Stimulated activated CD4-positive, alpha-beta T cell treated with anti-CD3 and anti-CD28 coated beads, Interleukin-15, amount 100 ng/mL, for 1 hour (primary cell): ENCODE data around the gene TCERG1.
A peak's percentile ranks its signal among the peaks of the same experiment; 100 is the strongest.
"Not testable (repeated sequence)": the region's sequence is repeated elsewhere in the genome, so short reads cannot be mapped to it uniquely, and the experiment has no call there.

ENCODE experiments used
- DNase-seq, 2 donors: peaks; one replicate each; pipeline ENCODE4 v3.0.0-alpha.2; 2020; ENCODE audit warnings: low read depth in 1 of 2, low spot score in 1 of 2

TCERG1 gene

DNA sequence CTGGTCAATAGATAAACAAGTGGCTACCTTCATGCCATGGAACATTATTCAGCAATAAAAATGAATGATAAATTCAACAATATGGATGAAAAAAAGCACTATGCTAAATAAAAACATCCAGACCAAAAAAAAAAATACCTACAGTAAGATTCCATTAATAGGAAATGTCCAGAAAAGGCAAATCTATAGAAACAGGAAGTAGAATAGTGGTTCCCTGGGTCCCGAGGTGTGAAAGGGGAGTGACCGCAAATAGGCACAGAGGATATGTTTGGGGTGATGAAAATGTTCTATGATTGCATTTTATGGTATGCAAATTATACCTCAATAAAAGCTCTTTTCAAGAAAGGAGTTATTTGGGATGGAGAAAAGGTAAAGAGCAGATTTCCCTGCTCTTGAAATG lies 72.4 kb downstream of the TCERG1 start:
- DNase-seq = no peak

DNA sequence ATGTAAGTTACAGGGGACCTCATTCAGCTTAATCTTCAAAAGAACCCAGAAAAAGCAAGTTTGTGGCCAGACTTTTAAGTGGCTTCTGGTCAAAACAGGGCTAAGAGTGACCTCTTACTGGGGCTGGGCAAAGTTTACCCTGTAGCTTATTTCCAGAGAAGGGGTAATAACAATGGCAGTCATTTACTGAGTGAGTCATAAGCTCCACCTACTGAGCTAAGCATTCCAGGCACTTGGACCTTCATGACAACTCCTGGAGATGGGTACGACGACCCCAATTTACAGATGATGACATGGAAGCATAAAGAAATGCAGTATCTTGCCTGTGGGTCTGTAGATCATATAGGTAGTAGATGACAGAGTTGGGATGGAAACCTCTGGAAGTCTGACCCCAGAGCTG lies 73.6 kb downstream of the TCERG1 start:
- no peak for DNase-seq

DNA sequence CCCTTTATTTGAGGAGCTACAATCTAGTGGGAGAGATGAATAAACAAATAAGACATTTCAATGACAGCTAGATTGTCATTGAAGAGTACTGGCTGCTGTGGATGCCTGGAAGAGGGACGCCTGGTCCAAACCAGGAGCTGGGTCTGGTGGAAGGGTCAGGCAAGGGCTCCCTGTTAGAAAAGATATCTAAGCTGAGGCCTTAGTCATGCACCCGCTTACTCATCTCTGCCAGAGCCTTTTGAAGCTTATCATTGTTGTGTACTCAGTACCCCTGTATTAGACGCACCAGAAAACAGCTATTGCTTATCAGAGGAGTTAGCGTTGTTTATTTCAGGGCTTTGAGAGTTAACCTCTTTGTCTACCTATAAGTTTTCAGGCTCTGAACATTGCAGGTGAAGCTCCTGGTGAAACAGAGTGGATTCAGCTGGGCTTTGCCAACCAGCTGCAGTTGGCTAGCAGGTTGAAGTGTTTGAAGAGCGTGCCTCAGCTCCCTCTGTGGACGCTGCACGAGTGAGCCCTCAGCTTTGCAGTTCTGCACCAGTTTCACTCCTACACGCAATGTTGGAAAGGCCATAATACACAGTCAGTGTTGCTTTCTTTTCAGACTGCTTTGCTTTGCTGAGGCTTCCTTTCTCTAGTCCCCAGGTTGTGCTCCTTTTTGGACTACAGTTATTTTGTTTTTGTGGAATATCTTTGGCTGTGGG lies 74.4 kb downstream of the TCERG1 start:
- no peak for DNase-seq

- no peak for DNase-seq
These were observed 76.6 kb downstream of the TCERG1 start for GRCh38 chr5:146523698-146524097.

GRCh38 chr5:146527785-146528184 lies 80.7 kb downstream of the TCERG1 start:
- no peak for DNase-seq

DNA sequence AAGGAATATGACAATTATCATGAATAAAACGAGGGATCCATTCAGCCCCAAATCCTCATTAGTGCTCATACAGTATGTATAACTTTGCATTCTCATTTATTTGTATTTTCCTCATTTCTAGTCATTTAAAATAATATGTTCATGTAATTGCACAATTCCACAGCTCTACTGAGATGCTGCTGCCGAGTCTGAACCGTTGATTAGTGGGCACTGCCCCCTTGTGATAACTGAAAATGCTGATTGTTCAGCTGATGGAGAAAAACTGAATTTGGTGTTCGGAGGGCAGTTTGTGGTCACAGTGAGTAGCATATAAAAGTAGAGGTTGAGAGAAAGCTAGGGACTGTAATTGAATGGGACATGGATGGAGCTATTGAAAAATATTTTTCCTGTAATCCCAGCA lies 81.1 kb downstream of the TCERG1 start:
- no peak for DNase-seq

GRCh38 chr5:146529984-146530383 lies 82.9 kb downstream of the TCERG1 start:
- no peak for DNase-seq

DNA sequence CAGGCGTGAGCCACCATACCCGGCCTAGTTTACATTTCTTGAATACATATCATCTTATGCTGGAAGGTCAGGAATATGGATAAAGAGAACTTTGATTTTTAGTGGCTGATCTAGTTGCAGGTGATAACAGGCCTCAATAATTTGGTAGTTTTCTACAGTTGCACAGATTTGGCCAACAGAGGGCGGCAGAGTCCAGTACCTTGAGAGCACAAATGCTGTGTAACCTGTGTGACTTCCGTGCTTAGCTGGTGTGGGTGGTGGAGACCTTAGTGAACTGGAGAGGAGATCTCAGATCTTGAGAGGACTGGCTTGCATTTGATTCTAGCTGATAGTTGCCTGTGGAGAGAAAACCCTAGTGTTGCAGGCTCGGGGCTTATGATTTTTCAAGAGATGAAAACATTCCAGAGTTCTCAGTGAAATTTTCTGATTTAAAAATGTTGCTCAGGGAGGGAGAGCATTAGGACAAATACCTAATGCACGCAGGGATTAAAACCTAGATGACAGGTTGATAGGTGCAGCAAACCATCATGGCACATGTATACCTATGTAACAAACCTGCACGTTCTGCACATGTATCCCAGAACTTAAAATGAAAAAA lies 86.2 kb downstream of the TCERG1 start:
- peak; percentile 28 to 52 for DNase-seq

DNA sequence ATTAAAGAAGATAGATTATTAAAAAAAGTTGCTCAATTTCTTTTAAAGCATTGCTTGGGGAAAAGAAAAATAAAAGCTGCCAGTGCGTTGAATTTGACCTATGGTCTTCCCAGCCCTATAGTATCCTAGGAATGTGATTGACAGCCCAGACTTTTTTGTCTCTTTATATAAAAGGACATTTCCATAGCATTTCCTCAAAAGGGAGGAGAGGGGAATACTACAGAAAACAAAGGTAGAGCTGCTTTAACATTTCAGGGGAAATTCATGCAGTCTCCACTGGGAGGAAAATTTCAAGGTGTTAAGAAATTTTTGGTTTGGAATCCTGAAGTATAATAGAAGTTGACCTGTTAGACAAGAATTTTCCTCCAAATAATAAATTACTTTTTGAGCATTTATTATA lies 86.7 kb downstream of the TCERG1 start:
- no peak for DNase-seq

GRCh38 chr5:146538432-146538831 lies 91.3 kb downstream of the TCERG1 start:
- no peak for DNase-seq

GRCh38 chr5:146539973-146540372 lies 92.8 kb downstream of the TCERG1 start:
- no peak for DNase-seq

- no peak for DNase-seq
These were observed 93.3 kb downstream of the TCERG1 start for GRCh38 chr5:146540414-146540813.

DNA sequence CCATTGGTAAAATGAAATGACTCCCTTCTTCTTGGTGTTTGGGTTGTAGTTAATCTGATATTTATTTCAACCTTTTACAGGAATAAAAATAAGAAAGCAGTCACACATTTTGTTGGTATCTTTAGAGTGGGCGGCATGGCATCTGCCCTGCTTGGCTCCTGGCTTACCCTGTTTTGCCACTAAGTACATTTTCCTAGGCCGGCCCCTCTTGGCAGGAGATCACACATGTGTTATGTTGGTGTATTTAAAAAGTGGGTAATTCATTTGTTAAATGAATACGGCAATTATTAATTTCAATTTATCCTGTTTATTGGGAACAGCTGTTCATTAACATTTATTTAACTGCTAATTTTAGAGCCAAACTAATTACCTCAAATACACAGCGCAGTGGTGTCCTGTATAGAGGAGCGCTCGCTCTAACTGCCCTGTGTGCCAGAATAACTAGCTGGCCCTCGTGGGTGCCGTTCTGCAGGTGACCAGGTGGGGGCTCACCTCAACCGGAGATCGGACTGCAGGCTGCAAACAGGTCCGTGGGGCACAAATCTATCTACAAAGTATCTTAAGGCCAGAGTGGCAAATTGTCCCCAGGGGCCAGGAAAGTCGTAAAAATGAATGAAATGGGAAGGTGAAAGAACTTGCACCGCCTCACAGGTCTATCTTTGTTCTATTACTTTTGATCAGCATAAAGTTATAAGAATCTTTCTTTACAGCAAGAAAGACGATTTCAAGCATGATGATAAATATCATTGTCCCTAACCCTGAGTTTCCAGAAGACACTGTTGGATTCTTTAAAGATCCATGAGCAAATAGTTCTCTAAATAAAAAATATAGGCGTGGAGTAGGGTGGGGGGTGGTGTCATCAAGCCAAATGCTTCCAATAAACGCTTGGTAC lies 95.1 kb downstream of the TCERG1 start:
- DNase-seq = peak; percentile 30 to 46

DNA sequence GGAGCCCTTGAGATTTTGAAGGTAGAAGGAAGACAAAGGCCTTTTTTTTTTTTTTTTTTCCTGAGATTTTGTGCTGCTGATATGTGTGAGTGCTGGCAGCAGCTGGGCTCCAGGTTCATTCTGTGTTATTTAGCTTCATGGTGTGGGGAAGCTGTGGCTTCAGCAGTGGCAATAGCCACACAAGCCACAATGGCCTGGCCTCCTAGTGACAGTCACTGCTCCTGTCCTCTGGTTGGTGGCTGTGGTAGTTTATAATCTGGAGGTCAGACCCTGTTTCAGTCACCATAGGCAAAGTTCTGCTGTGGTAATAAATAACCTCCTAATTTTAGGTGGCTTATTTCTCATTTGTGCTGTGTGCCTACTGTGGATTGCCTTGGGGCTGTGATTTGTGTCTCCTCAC lies 97.1 kb downstream of the TCERG1 start:
- DNase-seq = no peak

DNA sequence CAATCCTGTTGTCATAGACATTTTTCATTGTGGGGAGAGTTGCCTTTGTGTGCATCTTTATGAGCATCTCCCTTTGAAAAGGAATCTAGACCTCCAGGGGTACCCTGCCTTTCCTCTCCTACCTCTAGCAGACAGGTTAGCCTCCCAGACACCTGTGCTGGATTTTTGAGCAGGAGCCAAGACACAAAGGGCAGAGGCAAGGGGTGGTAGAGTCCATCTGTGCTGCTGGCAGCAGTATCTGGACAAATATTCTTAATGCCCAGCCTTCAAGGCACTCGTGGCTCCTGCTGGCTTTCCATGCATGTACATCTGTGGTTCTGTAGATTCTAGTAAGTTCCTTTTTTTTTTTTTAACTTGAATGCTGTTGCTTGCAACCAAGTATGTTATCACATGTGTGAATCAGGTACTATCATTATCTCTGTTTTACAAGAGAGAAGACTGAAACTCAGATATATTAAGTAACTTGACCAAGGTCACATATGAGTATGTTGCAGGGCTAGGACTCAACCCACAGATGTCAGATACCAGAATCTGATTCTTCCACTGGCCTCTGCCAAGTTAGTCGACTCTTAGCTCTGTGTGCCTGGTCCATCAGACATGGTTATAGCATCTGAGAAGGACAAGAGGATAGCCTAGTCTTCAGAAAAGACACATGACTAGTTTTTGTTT lies 101.8 kb downstream of the TCERG1 start:
- DNase-seq = no peak

DNA sequence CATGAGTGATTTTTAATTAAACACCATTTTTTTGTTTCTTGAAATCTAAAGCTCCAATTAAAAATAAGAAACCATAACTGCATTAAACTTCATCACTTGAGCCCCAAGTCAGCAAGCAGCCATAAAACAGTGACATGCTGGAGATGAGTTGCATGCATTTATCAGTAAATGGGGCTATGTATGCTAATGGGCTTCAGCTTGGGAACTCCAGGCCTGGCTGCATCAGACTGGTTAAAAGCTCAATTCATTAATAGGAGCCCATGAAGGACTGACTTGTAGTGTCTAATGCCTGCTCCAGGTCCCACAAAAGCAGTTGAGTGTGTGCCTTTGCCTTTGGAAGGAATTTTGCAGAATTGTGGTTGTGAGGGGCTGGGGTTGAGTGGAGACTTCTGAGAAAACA lies 102.5 kb downstream of the TCERG1 start:
- DNase-seq = no peak

DNA sequence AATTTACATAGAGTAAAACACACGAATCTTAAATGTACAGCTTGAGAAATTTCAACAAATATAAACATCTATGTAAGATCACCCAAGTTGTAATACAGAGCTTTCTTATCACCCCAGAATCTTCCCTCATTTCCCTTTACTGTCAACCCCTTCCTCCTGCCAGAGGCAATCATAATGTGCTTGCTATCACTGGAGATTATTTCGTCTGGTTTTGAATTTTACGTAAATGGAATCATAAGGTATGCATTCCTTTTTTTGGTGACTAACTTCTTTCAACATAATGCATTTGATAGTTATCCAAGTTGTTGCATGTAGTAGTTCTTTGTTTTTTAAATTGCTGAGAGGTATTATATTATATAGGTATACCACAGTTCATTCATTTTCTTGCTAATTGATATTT lies 106.3 kb downstream of the TCERG1 start:
- DNase-seq = no peak

GRCh38 chr5:146556884-146557283 lies 109.8 kb downstream of the TCERG1 start:
- DNase-seq = not testable (repeated sequence)

GRCh38 chr5:146560205-146560812 lies 113.2 kb downstream of the TCERG1 start:
- no peak for DNase-seq
